OCI-LY1 (cell line): Measurements from ENCODE around the gene TSC22D1.

ENCODE experiments used
- CTCF ChIP-seq: fragments of 200-600 bp; sonication (generic), shearing (Covaris generic); IDR thresholded peaks from 2 replicates; pipeline ENCODE4 v1.5.1; 2017; ENCODE audit warnings: mild to moderate bottlenecking, antibody characterized with exemption, low read length, moderate library complexity, mixed read lengths
- EZH2 ChIP-seq: fragments of 200-600 bp; sonication (generic), shearing (Covaris generic); IDR thresholded peaks from 2 replicates; pipeline ENCODE4 v1.8.0; 2017; ENCODE audit warnings: borderline replicate concordance, mixed run types, mild to moderate bottlenecking, antibody characterized with exemption, low read length, moderate library complexity, mixed read lengths

GRCh38 chr13:44400736-44401135 is 175.4 kb downstream of the TSC22D1 start:
- TF ChIP-seq CTCF, result no peak
- TF ChIP-seq EZH2, result no peak
